Keratinocyte (primary cell): ENCODE results near the gene CD209.

Experiments
- EZH2 ChIP-seq: IDR thresholded peaks from one replicate; pipeline ENCODE4 v1.6.1; 2012; ENCODE audit warnings: inconsistent platforms, mild to moderate bottlenecking, low read length, moderate library complexity
- TF ChIP-seq, protein P1 (sequence below), 3 experiments: IDR thresholded peaks in 1 of 3; conservative IDR thresholded peaks in 1 of 3; optimal IDR thresholded peaks in 1 of 3; 2 replicates in 2 of 3; 3 replicates in 1 of 3; pipeline versions ENCODE3 to v1.5.1; 2011; ENCODE audit warnings: low read length in 3 of 3, mild to moderate bottlenecking in 3 of 3, moderate library complexity in 2 of 3, control low read depth in 1 of 3, inconsistent platforms in 1 of 3; ENCODE audit not compliant: insufficient read depth in 2 of 3; ENCODE audit errors: extremely low read depth in 1 of 3

DNA sequence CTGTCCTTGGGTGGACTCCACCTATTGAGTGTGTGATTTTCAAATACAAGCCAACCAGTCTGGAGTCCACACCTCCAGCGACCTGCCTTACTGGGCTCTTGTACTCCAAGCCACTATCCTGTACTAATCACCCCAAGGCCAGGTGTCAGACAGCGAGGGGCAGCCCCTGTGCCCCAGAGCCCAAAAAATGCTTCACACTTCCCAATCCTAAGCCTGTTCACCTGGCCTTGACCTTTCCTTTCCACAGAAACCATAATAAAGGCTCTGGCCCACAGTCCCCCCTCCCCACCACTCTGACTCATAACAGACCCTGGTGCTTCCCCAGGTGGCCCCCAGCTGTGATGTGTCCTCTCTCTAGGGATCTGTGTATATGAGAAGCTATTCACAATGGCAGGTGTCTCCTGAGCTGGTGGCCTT is 3.9 kb downstream of the CD209 start:
- TF ChIP-seq, protein P1, sequence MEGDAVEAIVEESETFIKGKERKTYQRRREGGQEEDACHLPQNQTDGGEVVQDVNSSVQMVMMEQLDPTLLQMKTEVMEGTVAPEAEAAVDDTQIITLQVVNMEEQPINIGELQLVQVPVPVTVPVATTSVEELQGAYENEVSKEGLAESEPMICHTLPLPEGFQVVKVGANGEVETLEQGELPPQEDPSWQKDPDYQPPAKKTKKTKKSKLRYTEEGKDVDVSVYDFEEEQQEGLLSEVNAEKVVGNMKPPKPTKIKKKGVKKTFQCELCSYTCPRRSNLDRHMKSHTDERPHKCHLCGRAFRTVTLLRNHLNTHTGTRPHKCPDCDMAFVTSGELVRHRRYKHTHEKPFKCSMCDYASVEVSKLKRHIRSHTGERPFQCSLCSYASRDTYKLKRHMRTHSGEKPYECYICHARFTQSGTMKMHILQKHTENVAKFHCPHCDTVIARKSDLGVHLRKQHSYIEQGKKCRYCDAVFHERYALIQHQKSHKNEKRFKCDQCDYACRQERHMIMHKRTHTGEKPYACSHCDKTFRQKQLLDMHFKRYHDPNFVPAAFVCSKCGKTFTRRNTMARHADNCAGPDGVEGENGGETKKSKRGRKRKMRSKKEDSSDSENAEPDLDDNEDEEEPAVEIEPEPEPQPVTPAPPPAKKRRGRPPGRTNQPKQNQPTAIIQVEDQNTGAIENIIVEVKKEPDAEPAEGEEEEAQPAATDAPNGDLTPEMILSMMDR (optimal IDR thresholded peaks at IDR 0.05 in 1 of 3, IDR thresholded peaks at IDR 0.05 in 1 of 3, conservative IDR thresholded peaks at IDR 0.05 in 1 of 3; ENCODE audit: extremely low read depth in 1 of 3, insufficient read depth in 2 of 3, low read length in 3 of 3), result no peak
- no peak for TF ChIP-seq EZH2
